ENCODE measurements around the gene ANKH.

The ANKH gene

DNA sequence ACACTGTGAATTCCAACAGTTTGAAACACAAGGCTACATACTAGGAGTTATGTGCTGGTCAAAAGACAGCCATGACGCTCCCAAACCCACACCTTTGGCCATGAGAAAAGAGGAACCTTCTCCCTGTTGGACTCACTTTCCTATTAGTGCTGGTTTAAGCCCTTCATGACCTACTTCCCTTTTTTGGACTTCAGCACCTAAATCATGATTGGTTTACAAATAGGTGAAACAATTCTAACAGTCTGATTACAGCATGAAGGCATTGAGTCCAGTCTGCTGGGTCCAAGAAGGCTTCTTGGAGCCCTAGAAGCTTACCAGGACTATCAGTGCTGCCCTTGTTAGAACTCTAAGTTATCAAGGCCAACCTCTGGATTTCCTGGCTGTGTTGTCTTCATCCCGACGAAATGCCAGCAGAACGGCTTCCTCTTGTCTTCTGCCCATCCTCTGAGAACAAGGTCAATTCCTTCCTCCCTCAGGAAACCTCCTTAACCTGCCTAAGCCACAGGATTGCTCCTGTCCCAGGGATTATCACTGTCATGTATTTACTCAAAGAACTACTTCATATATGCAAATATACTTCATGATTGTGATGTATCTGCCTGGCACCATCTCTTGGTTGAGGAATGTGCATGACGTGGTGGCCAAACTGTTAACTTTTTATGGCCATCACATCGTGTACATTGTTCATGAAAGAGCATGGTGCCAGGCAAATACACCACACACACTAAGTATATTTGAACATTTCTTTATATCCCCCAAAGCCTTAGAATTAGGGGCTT is 83.6 kb downstream of the ANKH start:
- DNase-seq, result peak in 1 of 2 experiments; percentile 1

- no peak for DNase-seq
These were observed 87.9 kb downstream of the ANKH start for GRCh38 chr5:14783691-14784090.

DNA sequence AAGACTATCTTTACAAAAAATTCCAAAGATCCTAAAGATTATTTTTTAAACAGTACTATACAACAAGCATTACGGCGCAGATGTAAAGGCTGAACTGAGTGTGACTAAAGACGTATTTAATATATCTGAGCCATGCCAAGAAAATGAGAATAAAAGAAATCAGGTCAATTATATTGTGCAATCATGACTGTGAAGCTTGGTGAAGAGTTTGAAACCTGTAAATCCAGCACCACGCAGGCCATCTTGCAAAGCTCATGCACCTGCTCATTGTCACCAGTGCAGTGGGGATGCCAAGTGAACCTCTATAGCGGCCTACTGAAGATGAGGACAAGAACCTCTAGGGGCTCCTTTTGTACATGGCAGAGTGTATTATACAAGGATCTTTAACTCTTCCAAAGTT is 89.0 kb downstream of the ANKH start:
- no peak for DNase-seq

GRCh38 chr5:14781106-14781505 is 90.5 kb downstream of the ANKH start:
- DNase-seq, result peak in 1 of 2 experiments; percentile 7

DNA sequence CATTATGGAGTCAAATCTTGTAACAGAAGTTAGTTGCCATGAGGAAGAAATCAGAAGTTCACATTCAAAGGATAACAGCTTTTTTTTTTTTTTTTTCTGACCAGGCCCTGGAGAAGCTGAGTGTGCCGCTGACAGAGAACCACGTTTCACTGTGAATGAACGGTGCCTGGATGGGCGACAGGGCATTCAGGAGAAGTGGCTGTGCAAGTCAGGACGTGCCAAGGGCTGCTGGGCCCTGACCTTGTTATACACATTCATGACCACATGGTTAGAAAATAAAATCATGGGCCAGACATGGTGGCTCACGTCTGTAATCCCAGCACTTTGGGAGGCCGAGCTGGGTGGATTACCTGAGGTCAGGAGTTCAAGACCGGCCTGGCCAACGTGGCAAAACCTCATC is 91.6 kb downstream of the ANKH start:
- DNase-seq, result no peak

- DNase-seq, result no peak
These were observed 92.8 kb downstream of the ANKH start for GRCh38 chr5:14778792-14779070.

DNA sequence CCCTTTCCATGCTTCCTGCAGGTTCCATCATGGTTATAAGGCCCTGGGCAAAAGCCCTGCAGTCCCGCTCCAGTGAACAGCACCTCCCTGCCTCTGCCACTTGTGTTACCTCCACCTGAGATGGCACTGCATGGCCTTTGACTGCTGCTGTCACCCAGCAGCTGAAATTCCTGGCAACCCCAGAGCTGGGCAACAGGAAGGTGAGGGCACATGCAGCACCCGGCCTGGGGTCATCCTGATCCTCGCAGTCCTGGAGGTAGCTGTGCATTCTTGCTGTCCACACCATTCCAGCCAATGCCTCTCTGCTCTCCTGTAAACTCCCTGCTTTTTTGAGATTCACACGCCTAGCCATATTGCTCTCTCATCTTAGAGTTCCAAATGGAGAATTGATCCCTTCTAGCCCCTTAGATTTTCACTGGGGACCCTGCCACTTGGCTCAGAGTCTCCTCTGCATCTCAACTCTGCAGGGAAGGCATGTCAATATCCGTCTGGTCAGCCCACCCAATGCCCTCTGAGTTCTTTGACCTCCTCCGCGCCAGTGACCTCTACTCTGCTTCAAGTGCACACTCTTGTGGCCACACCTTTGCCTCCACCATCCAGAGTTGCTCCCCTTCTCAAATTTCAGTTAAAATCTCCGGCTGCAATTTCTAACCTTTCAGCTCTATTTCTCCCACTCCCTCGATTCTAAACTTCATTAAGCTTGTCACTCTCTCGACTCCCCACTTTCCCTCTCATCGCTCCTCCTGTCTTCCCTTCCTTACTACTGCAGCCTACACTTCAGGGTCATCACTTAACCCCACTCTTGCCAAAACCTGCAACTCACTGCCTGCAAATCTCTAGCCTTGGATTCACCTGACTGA is 93.4 kb downstream of the ANKH start:
- no peak for DNase-seq

- DNase-seq, result no peak
These were observed 94.4 kb downstream of the ANKH start for GRCh38 chr5:14777187-14777586.

DNA sequence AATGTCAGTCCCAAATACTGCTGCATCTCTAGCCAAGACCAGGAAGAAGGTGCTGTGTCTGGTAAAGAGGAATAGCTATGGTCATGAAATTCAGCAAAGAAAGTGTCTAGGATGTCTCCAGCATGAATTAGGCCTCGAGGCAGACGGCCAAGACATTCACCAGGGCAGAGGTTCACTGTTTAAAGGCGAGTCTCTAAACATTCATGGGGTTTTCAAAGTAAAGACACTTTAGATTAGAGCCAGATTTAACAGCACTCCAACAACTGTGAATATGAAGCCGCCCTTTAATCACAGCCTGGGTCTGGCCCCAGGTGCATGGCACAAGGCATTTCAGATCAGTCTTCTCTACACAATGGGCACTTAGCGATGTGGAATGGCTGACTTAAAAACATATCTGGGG is 95.0 kb downstream of the ANKH start:
- no peak for DNase-seq

DNA sequence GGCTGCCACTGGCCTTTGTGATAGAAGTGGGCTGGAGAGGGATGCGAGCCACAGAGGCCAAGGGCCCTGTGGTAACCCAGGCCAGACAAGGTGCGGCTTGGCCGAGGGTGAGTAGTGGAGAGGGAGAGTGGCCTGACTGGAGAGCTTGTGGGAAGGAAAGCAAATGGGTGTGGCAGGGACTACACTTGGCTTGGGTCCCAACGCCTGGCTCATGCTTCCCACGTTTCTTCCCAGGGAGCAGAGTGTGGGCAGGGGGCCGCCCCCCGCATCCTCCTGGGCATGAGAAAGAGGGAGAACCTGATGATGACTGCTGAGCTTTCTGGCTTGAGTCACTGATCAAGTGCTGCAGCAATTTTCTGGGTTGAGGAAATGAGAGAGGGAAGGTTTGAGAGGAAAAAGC is 95.7 kb downstream of the ANKH start:
- DNase-seq, result no peak

- no peak for DNase-seq
These were observed 98.0 kb downstream of the ANKH start for GRCh38 chr5:14773588-14773987.

- DNase-seq, result no peak
These were observed 99.6 kb downstream of the ANKH start for GRCh38 chr5:14771972-14772371.

- no peak for DNase-seq
These were observed 100.4 kb downstream of the ANKH start for GRCh38 chr5:14771189-14771588.

DNA sequence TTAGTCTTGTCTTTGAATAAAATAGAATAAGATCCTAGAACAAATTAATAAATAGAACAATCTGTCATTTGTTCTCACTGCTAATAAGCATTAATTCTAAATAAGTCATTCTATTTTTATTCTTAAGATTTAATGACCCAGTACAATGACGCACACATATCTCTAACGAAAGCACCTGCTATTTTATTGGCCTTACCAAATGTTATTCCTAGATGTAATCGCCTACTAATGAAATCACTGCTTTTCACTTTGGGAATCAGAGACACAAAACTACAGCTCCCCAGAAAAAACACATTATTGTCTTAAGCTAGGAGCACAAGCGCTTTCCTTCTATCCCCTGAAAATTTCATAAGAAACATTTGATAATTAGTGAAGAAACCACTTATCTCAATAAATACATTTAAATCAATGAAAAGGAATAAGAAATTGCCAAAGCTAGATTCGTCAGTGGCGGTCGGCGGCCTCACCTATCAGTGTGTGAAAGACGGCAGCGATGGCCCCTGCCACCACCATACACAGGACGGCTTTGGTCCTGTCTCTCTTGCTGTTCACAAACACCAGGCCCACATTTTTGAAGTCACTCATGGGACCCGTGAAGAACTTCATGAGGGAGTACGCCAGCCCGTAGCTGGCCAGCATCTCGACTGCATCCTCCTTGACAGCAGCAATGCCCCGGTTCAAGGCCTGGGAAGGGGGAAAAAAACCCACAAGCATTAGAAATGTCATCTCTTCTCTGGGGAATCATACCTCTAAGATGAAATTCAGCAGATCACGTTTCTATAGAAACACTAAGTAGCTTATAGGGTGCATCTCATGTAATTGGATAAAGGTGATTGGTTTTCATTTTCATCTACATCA is 102.8 kb downstream of the ANKH start:
- no peak for DNase-seq

DNA sequence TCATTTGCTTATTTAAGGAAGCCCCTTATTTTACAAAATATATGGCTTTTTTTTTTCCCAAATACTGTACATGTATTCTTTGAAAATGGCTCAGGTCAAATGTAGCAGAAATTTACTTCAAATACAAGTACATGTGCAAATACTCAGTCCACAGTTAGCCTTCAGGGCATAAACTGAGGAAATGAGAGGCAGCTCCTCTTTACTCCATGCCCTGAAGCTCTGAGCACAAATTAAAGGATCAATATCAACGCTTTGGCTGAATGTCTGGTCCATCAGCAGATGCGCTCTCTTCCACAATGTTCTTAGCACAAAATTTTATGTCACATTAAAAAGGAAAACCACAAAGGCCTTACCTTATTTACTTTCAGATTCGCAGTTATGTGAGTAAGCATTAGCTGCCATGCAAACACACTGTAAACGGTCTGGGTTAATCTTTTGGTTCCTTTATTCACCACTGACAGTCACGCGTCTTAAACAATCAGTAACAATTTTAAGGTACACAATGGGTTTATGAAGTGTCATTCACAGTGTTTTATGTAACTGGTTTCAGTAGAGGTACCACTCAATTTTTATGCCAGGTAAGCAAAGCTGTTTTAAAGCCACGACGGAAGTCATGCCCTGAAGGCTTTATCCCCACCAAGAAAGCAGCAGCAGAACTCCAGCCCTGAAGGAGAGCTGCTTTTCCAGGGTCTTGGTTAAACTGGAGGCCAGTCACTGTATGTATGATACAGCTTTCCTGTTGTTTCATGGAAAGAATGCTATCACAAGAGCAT is 103.7 kb downstream of the ANKH start:
- DNase-seq, result no peak

- DNase-seq, result no peak
These were observed 104.5 kb downstream of the ANKH start for GRCh38 chr5:14767053-14767452.

GRCh38 chr5:14766584-14766983 is 105.0 kb downstream of the ANKH start:
- no peak for DNase-seq

DNA sequence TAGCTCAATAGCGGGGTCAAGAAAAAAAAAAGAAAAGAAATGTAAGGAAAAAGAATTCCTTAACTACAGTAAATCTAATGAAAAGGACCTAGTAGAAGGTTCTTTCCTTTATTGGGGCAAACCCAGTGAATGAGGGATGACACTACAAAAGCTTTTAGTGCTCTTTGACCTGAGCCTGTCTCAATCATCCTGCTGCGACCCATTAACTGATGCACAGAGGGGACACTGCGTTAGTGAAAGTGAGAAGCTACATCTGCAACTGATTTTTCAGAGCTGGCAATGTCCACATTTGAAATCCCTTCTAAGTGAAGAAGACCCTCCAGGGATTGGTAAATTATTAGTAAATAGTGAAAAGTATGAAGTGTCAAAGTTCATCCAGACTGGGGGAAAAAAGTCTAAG is 106.0 kb downstream of the ANKH start:
- DNase-seq, result no peak

DNA sequence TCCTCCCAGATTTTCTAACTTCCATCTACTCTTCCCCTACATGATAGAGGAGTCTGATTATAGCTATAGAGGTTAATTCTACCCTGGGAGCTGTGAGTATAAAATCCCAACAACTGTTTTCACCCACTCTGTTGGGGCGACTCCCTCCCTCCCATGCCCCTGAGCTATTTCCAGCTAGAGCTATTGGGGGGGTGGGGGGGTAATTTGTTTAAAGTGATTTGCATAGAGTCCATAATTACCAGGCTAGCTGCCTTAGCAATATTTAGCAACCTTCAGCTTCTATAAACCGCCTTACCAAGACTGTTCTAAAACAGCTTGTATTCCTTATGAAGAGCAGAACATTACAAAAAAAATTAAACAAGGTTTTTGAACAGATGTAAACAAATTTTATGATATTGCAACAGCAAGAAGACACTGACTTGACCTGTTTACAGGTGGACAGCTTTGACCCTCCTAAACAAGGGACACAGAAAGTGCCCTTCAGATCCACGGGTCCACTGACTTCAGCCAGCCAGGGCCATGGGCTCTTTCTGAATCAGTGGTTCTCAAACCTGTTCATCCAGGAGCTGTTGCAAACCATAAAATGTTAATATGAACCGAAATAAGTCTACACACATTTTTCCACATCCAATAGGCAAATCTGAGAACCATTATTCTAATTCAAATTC is 108.9 kb downstream of the ANKH start:
- DNase-seq, result no peak

DNA sequence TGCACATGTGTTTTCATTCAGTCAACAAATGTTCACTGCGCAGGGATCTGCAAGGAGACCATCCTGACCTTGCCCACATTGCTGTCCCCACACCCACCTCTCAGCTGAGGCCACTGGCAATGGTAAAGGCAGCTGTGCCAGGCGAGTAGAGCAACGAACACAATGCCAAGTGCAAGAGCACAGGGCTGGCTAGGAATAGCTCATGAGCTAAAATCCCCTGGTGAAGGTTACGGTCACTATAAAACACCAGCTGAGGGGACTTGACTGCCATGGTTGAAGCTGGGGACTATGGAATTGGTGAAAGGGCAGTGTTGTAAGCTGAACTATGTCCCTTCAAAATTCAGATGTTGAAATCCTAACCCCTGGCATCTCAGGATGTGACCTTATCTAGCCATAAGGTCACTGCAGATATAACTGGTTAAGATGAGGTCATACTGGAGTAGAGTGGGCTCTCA is 111.0 kb downstream of the ANKH start:
- DNase-seq, result no peak

GRCh38 chr5:14759744-14760547 is 111.6 kb downstream of the ANKH start:
- no peak for DNase-seq

All from Kasumi-1 (cell line).